H1 (cell line): Measurements from ENCODE around the gene DPH6.

Experiments
- CEBPB ChIP-seq: IDR thresholded peaks from 2 replicates; pipeline ENCODE4 v1.6.1; 2012; ENCODE audit warnings: low read depth, low read length
- CHD2 ChIP-seq: IDR thresholded peaks from 2 replicates; pipeline ENCODE4 v1.6.1; 2012; ENCODE audit warnings: low read length, improper control_type of control experiment
- CTCF ChIP-seq, 3 experiments: IDR thresholded peaks; 1 replicate in 2 of 3; 2 replicates in 1 of 3; pipeline versions ENCODE4 v1.5.1 to v1.6.1; 2011; ENCODE audit warnings: low read length in 3 of 3, mild to moderate bottlenecking in 3 of 3, inconsistent platforms in 2 of 3, low read depth in 1 of 3, moderate library complexity in 1 of 3; ENCODE audit not compliant: insufficient read depth in 1 of 3; ENCODE audit errors: control extremely low read depth in 1 of 3
- POLR2AphosphoS5 ChIP-seq: IDR thresholded peaks from 2 replicates; pipeline ENCODE4 v1.6.1; 2011; ENCODE audit warnings: low read depth, low read length
- SP2 ChIP-seq: IDR thresholded peaks from 2 replicates; pipeline ENCODE4 v1.6.1; 2012; ENCODE audit warnings: mild to moderate bottlenecking, low read length, inconsistent platforms

GRCh38 chr15:35329521-35329961, 216.4 kb downstream of the DPH6 start:
- TF ChIP-seq CEBPB (no peak), POLR2AphosphoS5 (no peak), SP2 (no peak), CTCF (IDR thresholded peaks at IDR 0.05; ENCODE audit: control extremely low read depth in 1 of 3, insufficient read depth in 1 of 3, low read depth in 1 of 3, low read length in 3 of 3) (no peak), CHD2 (no peak)
